Ishikawa (cell line): Measurements from ENCODE around the gene WDR43.

Source experiments
- CEBPB ChIP-seq: IDR thresholded peaks from 2 replicates; pipeline ENCODE4 v1.6.1; 2012
- CREB1 ChIP-seq: IDR thresholded peaks from 2 replicates; pipeline ENCODE4 v1.6.1; 2012; ENCODE audit warnings: low read depth
- EGR1 ChIP-seq: IDR thresholded peaks from 2 replicates; pipeline ENCODE4 v1.6.1; 2012
- EP300 ChIP-seq: IDR thresholded peaks from 2 replicates; pipeline ENCODE4 v1.6.1; 2012; ENCODE audit warnings: borderline replicate concordance
- FOXM1 ChIP-seq: IDR thresholded peaks from 2 replicates; pipeline ENCODE4 v1.6.1; 2012; ENCODE audit warnings: low read depth, borderline replicate concordance
- NFIC ChIP-seq: IDR thresholded peaks from 2 replicates; pipeline ENCODE4 v1.6.1; 2012
- RAD21 ChIP-seq: IDR thresholded peaks from 2 replicates; pipeline ENCODE4 v1.6.1; 2012; ENCODE audit warnings: low read depth
- TAF1 ChIP-seq: IDR thresholded peaks from 2 replicates; pipeline ENCODE4 v1.6.1; 2012; ENCODE audit warnings: low read depth, mild to moderate bottlenecking
- TCF12 ChIP-seq: IDR thresholded peaks from 2 replicates; pipeline ENCODE4 v1.6.1; 2012; ENCODE audit warnings: low read depth
- TEAD4 ChIP-seq: IDR thresholded peaks from 2 replicates; pipeline ENCODE4 v1.6.1; 2012
- YY1 ChIP-seq: IDR thresholded peaks from 2 replicates; pipeline ENCODE4 v1.6.1; 2012; ENCODE audit warnings: low read depth
- ZBTB7A ChIP-seq: IDR thresholded peaks from 2 replicates; pipeline ENCODE4 v1.6.1; 2012; ENCODE audit warnings: low read depth
- TF ChIP-seq, protein P1 (sequence below): IDR thresholded peaks from 2 replicates; pipeline ENCODE4 v1.6.1; 2012
- TF ChIP-seq, protein P2 (sequence below): IDR thresholded peaks from 2 replicates; pipeline ENCODE4 v1.6.1; 2012; ENCODE audit warnings: low read depth, mild to moderate bottlenecking
- TF ChIP-seq, protein P3 (sequence below): IDR thresholded peaks from 2 replicates; pipeline ENCODE4 v1.6.1; 2012

Gene WDR43

DNA sequence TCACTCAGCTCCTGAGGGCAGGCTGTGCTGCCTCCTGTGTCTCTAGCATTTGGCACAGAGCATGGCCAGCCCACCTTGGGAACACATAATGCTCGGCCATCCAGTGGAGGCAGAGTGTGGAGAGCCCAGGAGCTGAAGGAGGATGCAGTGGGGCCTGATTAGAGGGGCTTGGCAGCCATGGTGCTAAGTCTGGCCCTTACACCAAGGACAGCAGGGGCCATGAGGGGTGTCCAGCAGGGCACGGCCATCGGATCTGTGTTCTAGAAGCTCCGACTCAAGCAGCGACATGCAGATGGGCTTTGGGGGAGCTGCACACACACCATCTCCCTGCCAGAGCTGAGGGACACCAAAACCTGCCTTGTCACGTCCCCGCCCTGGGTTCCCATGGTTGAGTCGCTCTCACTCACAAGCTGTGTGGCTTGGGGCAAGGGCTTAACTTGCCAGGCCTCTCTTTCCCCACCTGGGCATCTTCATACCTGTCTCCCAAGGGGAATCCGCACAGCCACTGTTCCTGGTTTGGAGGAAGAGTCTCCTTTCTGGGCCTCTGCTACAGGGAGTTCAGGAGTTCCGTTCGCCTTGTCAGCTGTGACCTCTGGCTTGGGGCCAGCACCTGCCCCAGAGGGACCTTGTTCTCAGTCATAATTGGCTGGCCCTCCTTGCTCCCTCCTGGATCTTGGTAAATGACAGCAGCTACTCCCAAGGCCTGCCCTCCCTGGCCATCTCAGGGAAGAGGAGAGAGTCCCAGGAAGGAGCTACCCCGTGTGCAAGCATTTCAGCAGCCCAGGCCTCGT, 85.3 kb downstream of the WDR43 start:
- TF ChIP-seq NFIC: peak; percentile 44; the same call in 1 of the 2 replicates
- TF ChIP-seq, protein P1, sequence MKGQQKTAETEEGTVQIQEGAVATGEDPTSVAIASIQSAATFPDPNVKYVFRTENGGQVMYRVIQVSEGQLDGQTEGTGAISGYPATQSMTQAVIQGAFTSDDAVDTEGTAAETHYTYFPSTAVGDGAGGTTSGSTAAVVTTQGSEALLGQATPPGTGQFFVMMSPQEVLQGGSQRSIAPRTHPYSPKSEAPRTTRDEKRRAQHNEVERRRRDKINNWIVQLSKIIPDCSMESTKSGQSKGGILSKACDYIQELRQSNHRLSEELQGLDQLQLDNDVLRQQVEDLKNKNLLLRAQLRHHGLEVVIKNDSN: no peak

DNA sequence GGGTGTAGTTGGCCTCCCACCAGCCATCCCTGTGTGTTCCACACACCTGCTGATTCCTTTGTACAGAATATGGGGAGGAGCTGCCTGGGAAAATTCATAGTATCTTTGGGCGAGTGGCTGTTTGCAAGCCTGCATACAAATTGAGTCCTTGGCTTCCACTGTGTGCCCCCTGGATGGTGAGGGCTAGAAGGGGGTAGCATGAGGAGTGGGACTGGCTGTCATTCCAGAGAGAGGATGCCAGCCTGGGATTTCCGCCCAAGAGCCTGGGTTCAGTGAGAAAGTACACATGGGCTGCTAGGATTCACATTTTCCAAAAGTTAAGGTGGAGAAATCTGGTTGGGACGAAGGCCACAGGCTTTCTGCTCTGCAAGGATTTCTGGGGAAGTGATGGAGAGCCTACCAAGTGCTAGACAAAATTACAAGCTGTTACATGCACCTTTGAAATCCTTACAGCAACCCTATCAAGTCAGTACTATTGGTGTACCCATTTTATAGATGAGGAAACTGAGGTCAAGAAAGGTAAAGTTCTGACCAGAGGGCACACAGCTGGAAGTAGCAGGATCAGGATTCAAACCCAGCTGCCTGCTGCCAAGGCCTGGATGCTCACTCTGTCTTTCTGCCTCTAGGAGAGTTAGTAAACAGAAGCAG, 86.0 kb downstream of the WDR43 start:
- no peak for TF ChIP-seq YY1
- TF ChIP-seq, protein P1: no peak
- TF ChIP-seq TAF1: no peak
- TF ChIP-seq, protein P2, sequence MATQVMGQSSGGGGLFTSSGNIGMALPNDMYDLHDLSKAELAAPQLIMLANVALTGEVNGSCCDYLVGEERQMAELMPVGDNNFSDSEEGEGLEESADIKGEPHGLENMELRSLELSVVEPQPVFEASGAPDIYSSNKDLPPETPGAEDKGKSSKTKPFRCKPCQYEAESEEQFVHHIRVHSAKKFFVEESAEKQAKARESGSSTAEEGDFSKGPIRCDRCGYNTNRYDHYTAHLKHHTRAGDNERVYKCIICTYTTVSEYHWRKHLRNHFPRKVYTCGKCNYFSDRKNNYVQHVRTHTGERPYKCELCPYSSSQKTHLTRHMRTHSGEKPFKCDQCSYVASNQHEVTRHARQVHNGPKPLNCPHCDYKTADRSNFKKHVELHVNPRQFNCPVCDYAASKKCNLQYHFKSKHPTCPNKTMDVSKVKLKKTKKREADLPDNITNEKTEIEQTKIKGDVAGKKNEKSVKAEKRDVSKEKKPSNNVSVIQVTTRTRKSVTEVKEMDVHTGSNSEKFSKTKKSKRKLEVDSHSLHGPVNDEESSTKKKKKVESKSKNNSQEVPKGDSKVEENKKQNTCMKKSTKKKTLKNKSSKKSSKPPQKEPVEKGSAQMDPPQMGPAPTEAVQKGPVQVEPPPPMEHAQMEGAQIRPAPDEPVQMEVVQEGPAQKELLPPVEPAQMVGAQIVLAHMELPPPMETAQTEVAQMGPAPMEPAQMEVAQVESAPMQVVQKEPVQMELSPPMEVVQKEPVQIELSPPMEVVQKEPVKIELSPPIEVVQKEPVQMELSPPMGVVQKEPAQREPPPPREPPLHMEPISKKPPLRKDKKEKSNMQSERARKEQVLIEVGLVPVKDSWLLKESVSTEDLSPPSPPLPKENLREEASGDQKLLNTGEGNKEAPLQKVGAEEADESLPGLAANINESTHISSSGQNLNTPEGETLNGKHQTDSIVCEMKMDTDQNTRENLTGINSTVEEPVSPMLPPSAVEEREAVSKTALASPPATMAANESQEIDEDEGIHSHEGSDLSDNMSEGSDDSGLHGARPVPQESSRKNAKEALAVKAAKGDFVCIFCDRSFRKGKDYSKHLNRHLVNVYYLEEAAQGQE: no peak
- no peak for TF ChIP-seq NFIC
- TF ChIP-seq FOXM1: no peak
- TF ChIP-seq TCF12: no peak
- no peak for TF ChIP-seq RAD21
- no peak for TF ChIP-seq EP300
- no peak for TF ChIP-seq EGR1
- TF ChIP-seq CEBPB: no peak
- TF ChIP-seq, protein P3, sequence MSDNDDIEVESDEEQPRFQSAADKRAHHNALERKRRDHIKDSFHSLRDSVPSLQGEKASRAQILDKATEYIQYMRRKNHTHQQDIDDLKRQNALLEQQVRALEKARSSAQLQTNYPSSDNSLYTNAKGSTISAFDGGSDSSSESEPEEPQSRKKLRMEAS: no peak
- TF ChIP-seq ZBTB7A: no peak
- TF ChIP-seq TEAD4: no peak
- no peak for TF ChIP-seq CREB1

DNA sequence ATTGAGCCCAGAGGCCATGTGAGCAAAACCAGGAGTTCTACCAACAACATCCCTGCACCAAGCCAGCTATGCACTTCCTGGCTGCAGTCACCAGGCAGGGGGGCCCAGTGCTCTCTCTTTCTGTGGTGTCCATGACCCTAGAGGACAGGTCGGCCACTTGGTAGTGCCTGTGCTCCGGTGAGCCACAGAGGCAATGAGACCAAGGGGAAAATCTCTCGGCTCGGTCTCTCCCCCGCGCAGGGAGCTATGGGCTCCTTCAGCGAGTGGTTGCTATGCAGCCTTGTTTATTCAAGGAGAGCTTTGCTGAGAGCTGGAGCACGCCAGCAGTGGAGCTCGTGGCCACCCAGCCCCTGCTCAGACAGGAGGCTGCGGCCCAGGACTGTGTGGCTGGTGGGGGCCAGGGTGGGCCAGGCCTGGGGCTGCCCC, 86.6 kb downstream of the WDR43 start, which contains the start of gene TOGARAM2:
TOGARAM2 (plus strand) TSS at position 283 of the 426 bp plus-strand sequence. CDS start 13,537 bp downstream, outside the sequence.
- TF ChIP-seq EP300 (no peak), CREB1 (no peak), TAF1 (no peak), RAD21 (no peak), EGR1 (no peak), CEBPB (no peak), TCF12 (no peak), YY1 (no peak)
- TF ChIP-seq, protein P1: no peak
- TF ChIP-seq, protein P3: no peak
- TF ChIP-seq, protein P2: no peak

DNA sequence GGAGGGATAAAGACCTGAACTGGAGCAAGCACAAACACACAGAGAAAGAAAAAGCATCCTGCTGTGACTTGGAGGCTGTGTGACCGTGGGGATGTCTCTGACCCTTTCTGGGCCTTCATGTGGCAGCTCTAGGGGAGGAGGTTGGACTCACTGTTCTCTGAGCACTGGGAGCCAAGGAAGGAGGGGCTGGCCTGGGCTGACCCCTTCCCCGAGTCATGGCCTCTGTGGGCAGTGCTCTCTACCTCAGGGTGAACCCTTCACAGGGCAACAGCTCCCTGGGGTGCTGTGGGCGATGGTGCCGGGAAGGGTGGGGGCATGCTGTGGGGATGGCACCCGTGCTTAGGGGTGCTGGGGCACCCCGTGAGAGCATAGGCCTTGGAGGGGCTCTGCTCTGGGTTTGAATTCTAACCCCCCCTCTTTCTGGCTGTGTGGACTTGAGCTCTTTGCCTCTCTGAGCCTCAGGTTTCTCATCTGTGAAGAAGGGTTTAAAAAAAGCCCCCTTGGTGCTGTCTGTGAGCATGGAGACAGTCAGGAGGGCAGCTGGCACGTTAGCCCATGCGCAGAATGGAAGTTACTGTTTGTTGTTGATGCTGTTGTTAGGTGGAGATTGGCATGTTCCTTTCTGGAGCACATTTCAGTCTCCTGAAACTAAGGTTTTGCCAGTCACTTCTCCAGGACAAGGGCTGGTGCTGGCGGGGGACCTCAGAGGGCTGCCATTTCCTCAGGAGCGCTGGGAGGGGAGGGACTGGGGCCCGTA, 87.3 kb downstream of the WDR43 start:
- TF ChIP-seq CREB1 (no peak), CEBPB (no peak), TCF12 (no peak), RAD21 (no peak), EP300 (no peak), TAF1 (no peak), NFIC (no peak)
- TF ChIP-seq, protein P2: no peak
- TF ChIP-seq, protein P1: no peak
